Esophagus muscularis mucosa (tissue), 4 donors: Measurements from ENCODE around the gene ANKRD49. TPM values are rescaled to one million over a fixed set of nuclear protein-coding genes. Genes with fewer than 3 reads are reported as not detected.
A peak's percentile ranks its signal among the peaks of the same experiment; 100 is the strongest.
"Not testable (repeated sequence)": the region's sequence is repeated elsewhere in the genome, so short reads cannot be mapped to it uniquely, and the experiment has no call there.

Experiments used
- DNase-seq: peaks from one replicate; pipeline ENCODE4 v3.0.0-alpha.2; 2017; ENCODE audit errors: extremely low spot score
- H3K27ac ChIP-seq, 4 donors: fragments of 200-600 bp; sonication (generic); replicated peaks in 1 of 4; 1 replicate in 3 of 4; 2 replicates in 1 of 4; pipeline ENCODE4 v1.5.1; 2016 to 2019; ENCODE audit warnings: mild to moderate bottlenecking in 1 of 4
- H3K27me3 ChIP-seq, 4 donors: fragments of 200-600 bp; sonication (generic); one replicate each; pipeline versions ENCODE4 v1.5.1 to v1.6.0; 2016 to 2019
- H3K36me3 ChIP-seq, 4 donors: fragments of 200-600 bp; sonication (generic); one replicate each; pipeline ENCODE4 v1.5.1; 2016 to 2019
- H3K4me1 ChIP-seq, 4 donors: fragments of 200-600 bp; sonication (generic); one replicate each; pipeline ENCODE4 v1.5.1; 2016 to 2019
- H3K4me3 ChIP-seq, 4 donors: fragments of 200-600 bp; sonication (generic); 1 replicate in 2 of 4; 2 replicates in 2 of 4; pipeline ENCODE4 v1.5.1; 2016 to 2019; ENCODE audit warnings: mild to moderate bottlenecking in 4 of 4, moderate library complexity in 1 of 4
- H3K9me3 ChIP-seq, 4 donors: fragments of 200-600 bp; sonication (generic); 1 replicate in 3 of 4; 2 replicates in 1 of 4; pipeline ENCODE4 v1.5.1; 2016 to 2019
- EP300 ChIP-seq: sonication (generic); formaldehyde crosslinking; IDR thresholded peaks from one replicate; pipeline ENCODE4 v1.6.1; 2017; ENCODE audit warnings: antibody characterized with exemption
- POLR2A ChIP-seq: fragments of 450-650 bp; IDR thresholded peaks from one replicate; pipeline ENCODE4 v1.6.1; 2017; ENCODE audit warnings: antibody characterized with exemption, moderate library complexity, mild to moderate bottlenecking, low read depth
- POLR2AphosphoS5 ChIP-seq, 2 donors: sonication (generic); formaldehyde crosslinking; IDR thresholded peaks; one replicate each; pipeline ENCODE4 v1.6.1; 2017; ENCODE audit warnings: antibody characterized with exemption in 2 of 2
- whole genome bisulfite sequencing: methylation state at CpG from one replicate; pipeline ENCODE4 v1.1.5; 2018; 5-methylcytosine and 5-hydroxymethylcytosine counted together
- intact Hi-C: fragments of 100-400 bp; cut with DNase I; formaldehyde crosslinking; loops from one replicate; pipeline ENCODE4 v1.15.1; 2023
- total RNA-seq, 4 donors: library from RNA; depleted of rRNA; stranded (reverse); fragments of >200 nt; gene quantifications; one replicate each; pipeline versions ENCODE4 v1.1.0 to v1.2.1, GENCODE V29; 2016
- TF ChIP-seq, protein P1 (sequence below), 3 experiments: fragments of 200-600 bp in 2 of 3; fragments of 450-650 bp in 1 of 3; sonication (generic) in 2 of 3; IDR thresholded peaks; one replicate each; pipeline ENCODE4 v1.5.1; 2017 to 2019; ENCODE audit warnings: antibody characterized with exemption in 3 of 3, mild to moderate bottlenecking in 2 of 3, moderate library complexity in 1 of 3

Gene ANKRD49
- total RNA-seq, 4 donors from 2014 or later = 16.2 to 20.8 (median 18.0) TPM

- no peaks in the 10 kb centered on the region for H3K4me1 ChIP-seq
- no peak overlapping the region for H3K27ac ChIP-seq
- no peak for TF ChIP-seq POLR2AphosphoS5 (IDR thresholded peaks at IDR 0.05)
- TF ChIP-seq, protein P1, sequence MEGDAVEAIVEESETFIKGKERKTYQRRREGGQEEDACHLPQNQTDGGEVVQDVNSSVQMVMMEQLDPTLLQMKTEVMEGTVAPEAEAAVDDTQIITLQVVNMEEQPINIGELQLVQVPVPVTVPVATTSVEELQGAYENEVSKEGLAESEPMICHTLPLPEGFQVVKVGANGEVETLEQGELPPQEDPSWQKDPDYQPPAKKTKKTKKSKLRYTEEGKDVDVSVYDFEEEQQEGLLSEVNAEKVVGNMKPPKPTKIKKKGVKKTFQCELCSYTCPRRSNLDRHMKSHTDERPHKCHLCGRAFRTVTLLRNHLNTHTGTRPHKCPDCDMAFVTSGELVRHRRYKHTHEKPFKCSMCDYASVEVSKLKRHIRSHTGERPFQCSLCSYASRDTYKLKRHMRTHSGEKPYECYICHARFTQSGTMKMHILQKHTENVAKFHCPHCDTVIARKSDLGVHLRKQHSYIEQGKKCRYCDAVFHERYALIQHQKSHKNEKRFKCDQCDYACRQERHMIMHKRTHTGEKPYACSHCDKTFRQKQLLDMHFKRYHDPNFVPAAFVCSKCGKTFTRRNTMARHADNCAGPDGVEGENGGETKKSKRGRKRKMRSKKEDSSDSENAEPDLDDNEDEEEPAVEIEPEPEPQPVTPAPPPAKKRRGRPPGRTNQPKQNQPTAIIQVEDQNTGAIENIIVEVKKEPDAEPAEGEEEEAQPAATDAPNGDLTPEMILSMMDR (IDR thresholded peaks at IDR 0.05) = peak; percentile 54 to 77 (median 60)
- intact Hi-C loops = loop anchor here (5.0 kb wide), 1 partner anchor 607 kb away; no protein-coding TSS in a partner anchor
- no peak overlapping the region for H3K4me3 ChIP-seq
- no peaks in the 10 kb centered on the region for H3K27me3 ChIP-seq
- no peak for DNase-seq
- H3K9me3 ChIP-seq = no peaks in the 10 kb centered on the region
- 16% methylated on average over 3 of the region's 3 CpGs for WGBS
- H3K36me3 ChIP-seq = peaks cover 0 to 29% (median 11%) of the 10 kb centered on the region in 4 donors
These were observed 11.0 kb downstream of the ANKRD49 start for GRCh38 chr11:94504689-94505293.

DNA sequence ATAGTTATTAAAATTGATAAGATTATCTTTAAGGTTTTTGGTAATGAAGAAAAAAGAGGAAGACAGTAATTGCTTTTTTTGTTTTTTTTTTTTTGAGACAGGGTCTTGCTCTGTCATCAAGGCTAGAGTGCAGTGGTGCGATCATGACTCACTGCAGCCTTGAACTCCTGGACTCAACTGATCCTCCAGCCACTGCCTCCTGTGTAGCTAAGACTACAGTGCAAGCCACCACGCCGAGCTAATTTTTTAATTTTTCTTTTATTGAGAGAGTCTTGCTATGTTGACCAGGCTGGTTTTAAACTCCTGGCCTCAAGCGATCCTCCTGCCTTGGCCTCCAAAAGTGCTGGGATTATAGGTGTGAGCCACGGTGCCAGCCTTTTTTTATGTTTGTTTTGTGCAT lies 12.7 kb downstream of the ANKRD49 start:
- H3K27ac ChIP-seq, H3K4me1 ChIP-seq, H3K9me3 ChIP-seq, H3K27me3 ChIP-seq, DNase-seq, H3K4me3 ChIP-seq, intact Hi-C loops: not testable (repeated sequence)
- H3K36me3 ChIP-seq = peaks cover 0 to 12% (median under 1%) of the 10 kb centered on the region in 4 donors
- 86% methylated on average over 5 of the region's 5 CpGs for WGBS

DNA sequence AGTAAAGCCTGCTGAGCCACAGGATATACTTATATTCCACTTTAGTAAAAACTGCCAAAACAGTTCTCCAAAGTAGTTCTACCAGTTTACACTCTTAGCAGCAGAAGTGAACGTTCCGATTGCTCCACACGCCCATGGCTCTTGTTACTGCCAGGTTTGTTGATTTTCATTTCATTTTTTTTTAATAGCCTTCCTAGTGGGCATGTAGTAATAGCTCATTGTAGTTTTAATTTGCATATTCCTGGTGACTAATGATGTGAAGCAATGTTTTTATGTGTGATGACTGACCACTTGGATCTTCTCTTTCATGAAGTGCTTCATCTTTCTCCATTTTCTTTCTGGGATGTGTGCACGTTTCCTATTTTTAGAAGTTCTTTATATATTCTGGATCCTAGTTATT lies 13.7 kb downstream of the ANKRD49 start:
- DNase-seq = no peak
- Histone ChIP-seq H3K27ac (no peak overlapping the region), H3K9me3 (no peaks in the 10 kb centered on the region), H3K36me3 (peaks cover 0 to 3% (median 0%) of the 10 kb centered on the region in 4 donors), H3K4me1 (peaks cover 6 to 8% (median 7%) of the 10 kb centered on the region in 4 donors), H3K27me3 (no peaks in the 10 kb centered on the region), H3K4me3 (no peak overlapping the region)
- no peak for TF ChIP-seq POLR2A
- no peak for TF ChIP-seq EP300
- TF ChIP-seq, protein P1 (IDR thresholded peaks at IDR 0.05) = no peak
- TF ChIP-seq POLR2AphosphoS5 (IDR thresholded peaks at IDR 0.05) = no peak
- intact Hi-C loops = no loop called here
- WGBS = 70% methylated on average over 4 of the region's 4 CpGs

DNA sequence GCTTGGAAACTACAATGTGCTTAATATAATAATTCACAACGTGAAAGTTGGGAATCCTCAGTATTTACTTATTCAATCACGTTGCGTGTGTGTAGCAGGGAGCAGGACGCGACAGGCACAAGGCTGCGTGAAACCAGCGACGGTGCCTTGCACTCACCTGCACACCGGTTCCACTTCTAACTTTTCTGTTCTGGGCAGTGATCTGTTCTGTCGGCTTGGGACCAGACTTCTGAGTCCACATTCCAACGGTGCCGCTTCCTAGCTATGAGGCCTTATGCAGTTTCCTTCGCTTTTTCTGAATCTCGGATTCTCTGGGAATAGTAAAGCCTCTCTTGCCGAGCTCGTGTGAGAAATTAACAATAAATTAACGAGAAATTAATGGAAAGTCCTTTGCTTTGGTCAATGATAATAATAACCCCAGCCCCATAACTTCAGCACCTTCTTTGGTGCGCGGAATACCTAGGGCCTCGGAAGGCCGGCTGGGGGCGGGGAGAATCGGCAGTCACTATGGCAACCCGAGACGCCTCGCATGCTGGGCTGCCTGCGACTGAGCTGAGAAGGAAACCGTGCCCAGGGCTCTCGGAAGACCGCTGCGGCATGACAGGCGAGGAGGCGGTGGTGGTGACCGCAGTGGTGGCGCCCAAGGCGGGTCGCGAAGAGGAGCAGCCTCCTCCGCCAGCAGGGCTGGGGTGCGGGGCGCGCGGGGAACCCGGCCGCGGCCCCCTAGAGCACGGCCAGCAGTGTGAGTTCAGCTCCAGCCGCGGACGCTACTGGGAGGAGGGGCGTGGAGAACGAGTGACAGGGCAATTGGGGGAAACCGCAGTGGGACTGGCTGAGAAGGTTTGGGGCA lies 18.4 kb downstream of the ANKRD49 start, which contains the start of gene C11orf97:
TSS of gene C11orf97 (plus strand) at position 530 of the 850 bp plus-strand sequence. CDS start at position 598, 68 bp downstream.
- Histone ChIP-seq H3K4me1 (peaks cover 7 to 13% (median 11%) of the 10 kb centered on the region in 4 donors), H3K4me3 (peak within 1 kb of the TSS; percentile 57 to 66 (median 58)), H3K9me3 (no peaks in the 10 kb centered on the region), H3K27me3 (no peaks in the 10 kb centered on the region), H3K27ac (no peak within 1 kb of the TSS), H3K36me3 (no peaks in the 10 kb centered on the region)
- no peak for DNase-seq
- TF ChIP-seq, protein P1 (IDR thresholded peaks at IDR 0.05) = no peak
- TF ChIP-seq POLR2AphosphoS5 (IDR thresholded peaks at IDR 0.05) = no peak
- no peak for TF ChIP-seq EP300
- TF ChIP-seq POLR2A = no peak
- intact Hi-C loops = no loop called here
- WGBS = 31% methylated on average over 27 of the region's 53 CpGs

- Histone ChIP-seq H3K9me3 (no peaks in the 10 kb centered on the region), H3K4me1 (peaks cover 7 to 13% (median 11%) of the 10 kb centered on the region in 4 donors), H3K27ac (no peak overlapping the region), H3K4me3 (peak overlapping the region in 1 of 4 donors; percentile 59), H3K36me3 (no peaks in the 10 kb centered on the region), H3K27me3 (no peaks in the 10 kb centered on the region)
- DNase-seq = no peak
- TF ChIP-seq EP300 = no peak
- TF ChIP-seq POLR2AphosphoS5 (IDR thresholded peaks at IDR 0.05) = no peak
- TF ChIP-seq, protein P1 (IDR thresholded peaks at IDR 0.05) = no peak
- TF ChIP-seq POLR2A = no peak
- intact Hi-C loops = no loop called here
- 64% methylated on average over 2 of the region's 2 CpGs for WGBS
These were observed 19.3 kb downstream of the ANKRD49 start for GRCh38 chr11:94513091-94513490.
